HG03045 (cell line): Measurements from ENCODE around the gene TENT5C.

Source experiments
- ATAC-seq: cut with Tn5 transposase; IDR thresholded peaks from one replicate; pipeline ENCODE4 v1.9.1; 2021; ENCODE audit warnings: mild to moderate bottlenecking, moderate library complexity; ENCODE audit not compliant: unreplicated experiment

Gene TENT5C

GRCh38 chr1:117632269-117633067 is 26.6 kb downstream of the TENT5C start:
- ATAC-seq, result peak; percentile 39

- ATAC-seq, result no peak
These were observed 27.2 kb downstream of the TENT5C start for GRCh38 chr1:117633068-117633345.

- no peak for ATAC-seq
These were observed 27.6 kb downstream of the TENT5C start for GRCh38 chr1:117633423-117633822.

- ATAC-seq, result no peak
These were observed 28.1 kb downstream of the TENT5C start for GRCh38 chr1:117633936-117634335.

DNA sequence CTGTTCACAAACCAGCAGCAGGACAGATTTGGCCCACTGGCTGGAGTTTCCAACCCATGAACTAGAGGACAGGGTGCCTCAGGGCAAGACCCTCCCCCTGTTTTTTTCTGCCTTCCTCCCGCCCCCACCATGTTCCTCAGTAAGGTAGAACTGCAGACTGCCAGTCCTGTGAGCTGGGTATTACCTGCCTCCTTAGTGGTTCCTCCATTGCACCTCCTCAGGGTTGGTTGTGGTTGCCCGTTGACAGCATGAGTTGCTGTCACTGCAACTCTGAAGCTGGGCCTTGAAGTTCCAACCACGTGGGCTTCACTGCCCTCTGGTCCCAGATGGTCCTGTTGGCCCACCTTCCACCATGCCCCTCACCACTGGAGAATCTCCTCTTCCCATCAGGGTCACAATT is 28.8 kb downstream of the TENT5C start:
- ATAC-seq, result no peak

GRCh38 chr1:117635805-117636204 is 30.0 kb downstream of the TENT5C start:
- ATAC-seq, result no peak

GRCh38 chr1:117636637-117637425 is 31.0 kb downstream of the TENT5C start:
- no peak for ATAC-seq

GRCh38 chr1:117638141-117638540 is 32.3 kb downstream of the TENT5C start:
- no peak for ATAC-seq

DNA sequence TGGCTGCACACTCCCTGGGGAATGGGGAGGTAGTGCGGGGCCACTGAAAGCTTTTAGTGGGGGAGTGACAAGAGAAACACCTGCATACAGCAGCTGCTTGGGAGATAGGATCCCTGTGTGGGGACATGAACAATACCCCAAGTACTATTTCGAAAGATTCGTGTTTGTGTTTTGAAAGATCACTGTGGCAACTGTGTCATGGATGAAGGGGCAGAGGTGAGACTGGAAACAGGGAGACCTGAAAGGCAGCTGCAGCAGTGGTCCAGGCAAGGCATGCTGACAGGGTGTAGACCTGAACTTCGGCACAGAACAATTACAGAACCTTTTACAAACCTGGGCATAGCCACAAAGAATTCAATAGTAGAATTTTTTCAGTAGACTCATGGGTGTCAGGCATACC is 32.9 kb downstream of the TENT5C start:
- ATAC-seq, result no peak

- no peak for ATAC-seq
These were observed 33.9 kb downstream of the TENT5C start for GRCh38 chr1:117639741-117640140.

GRCh38 chr1:117641536-117641935 is 35.7 kb downstream of the TENT5C start:
- no peak for ATAC-seq

DNA sequence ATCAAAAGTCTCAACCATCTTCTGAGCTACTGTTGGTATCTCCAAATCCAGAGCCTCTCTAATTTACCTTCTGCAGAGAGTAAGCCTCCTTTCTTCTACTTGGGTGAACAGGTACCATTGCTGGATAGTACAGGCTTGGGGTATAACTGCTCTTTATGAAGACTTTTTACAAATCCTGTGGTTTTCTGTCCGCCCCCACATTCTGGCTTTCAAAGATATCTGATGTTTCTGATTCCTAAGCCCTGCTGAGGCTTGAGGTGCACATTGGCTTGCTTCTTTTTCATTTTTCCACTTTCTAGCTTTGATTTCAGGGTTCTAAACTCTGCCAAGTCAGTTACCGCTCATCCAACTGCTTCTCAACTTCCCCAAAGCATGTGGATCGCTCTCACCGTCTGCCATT is 37.1 kb downstream of the TENT5C start:
- no peak for ATAC-seq

- ATAC-seq, result no peak
These were observed 37.8 kb downstream of the TENT5C start for GRCh38 chr1:117643601-117644000.

GRCh38 chr1:117644696-117645311 is 39.0 kb downstream of the TENT5C start:
- peak; percentile 82 for ATAC-seq

GRCh38 chr1:117645343-117645742 is 39.5 kb downstream of the TENT5C start:
- no peak for ATAC-seq

DNA sequence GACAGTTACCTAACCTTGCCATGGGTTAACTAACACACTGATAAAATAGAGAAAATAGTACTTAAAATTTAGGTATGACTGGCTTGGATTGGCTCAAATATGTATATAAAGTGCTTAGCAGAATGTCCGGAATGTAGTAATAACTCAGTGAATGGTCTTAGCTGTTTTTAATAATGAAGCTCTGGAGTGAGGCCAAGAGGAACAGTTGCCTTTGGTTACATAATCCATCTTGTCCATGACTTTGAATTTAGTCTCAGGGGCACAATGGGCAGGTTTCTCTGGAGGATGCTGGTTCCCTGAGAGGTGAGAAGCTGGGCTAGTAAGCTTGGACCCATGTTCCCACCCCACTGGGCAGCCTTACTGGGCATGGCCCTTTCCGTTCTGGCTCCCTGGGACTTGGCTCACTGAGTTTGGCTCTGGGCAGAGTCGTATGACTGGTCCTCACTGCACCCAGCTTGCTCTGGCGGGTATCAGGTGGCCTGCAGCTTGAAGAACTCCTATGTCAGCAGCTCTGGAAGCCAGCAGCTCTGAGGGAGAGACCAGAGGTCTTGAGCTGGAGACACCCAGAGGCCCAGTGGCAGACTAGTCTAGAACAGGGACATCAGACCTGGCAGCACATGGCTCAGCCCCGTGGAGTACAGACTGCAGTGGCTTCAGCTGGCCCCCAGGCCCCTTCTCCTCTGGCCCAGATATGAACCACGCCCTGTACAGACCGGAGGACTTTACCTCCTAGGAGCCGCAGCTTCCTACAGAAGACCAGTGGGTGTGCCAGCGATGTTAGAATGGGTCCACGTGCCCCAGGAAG is 40.4 kb downstream of the TENT5C start:
- ATAC-seq, result no peak

GRCh38 chr1:117646956-117647355 is 41.1 kb downstream of the TENT5C start:
- no peak for ATAC-seq

- ATAC-seq, result no peak
These were observed 42.2 kb downstream of the TENT5C start for GRCh38 chr1:117648015-117648414.

DNA sequence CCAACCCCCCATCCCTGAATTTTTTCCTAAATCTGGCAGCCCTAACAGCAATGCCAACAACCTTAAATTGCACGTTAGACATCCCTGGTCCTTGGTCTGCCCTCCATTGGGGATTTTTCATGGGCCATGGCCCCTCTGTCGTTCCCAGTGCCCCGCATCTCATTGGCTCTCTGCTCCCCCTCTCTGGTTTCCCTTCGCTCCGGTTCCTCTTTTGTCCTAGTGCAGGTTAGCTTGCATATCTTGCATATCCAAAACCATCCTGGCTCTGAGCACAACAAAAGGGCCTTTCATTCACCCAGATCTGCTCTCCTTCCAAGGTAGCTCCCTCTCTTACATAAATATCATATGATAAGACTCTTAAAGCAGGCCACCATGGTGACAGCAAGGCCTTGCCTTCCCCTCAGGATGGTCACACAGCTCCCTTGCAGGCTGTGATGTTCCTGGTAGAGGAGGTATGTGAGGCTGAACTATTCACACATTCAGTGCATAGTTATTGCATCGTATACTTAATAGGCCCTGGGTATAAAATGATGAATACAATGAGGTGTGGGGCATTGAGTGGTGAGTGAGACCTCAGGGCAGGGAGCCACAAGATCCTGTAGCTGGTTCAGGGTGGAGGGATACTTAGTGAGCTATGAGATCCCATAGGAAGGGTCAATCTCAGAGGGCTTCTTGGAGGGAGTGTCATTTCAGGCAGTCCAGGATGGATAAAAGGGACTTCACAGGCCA is 45.2 kb downstream of the TENT5C start:
- ATAC-seq, result no peak

DNA sequence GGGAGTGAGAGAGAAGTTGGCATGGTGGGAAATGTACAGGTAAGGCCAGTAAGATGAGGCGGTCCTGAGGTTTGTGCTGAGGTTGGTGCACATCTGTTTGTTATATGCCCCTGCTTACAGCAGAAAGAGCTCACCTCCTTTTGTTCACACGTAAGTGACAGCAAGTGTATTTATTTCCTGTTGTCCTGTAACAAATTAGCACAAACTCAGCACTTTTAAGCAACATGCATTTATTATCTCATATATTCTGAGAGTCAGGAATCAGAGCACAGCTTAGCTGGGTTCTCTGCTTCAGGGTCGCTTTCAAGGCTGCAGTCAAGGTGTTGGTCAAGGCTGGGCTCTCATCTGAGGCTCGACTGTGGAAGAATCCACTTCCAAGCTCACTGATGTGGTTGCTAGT is 45.8 kb downstream of the TENT5C start:
- ATAC-seq, result no peak

- no peak for ATAC-seq
These were observed 46.6 kb downstream of the TENT5C start for GRCh38 chr1:117652421-117652820.
